Measurements from ENCODE around the gene YIF1A.

The YIF1A gene

GRCh38 chr11:66288671-66289547, at the start of gene YIF1A:
TSS of gene YIF1A (minus strand) at chr11:66289143. CDS start at chr11:66288985, 158 bp downstream.
- peak; percentile 98 for DNase-seq

DNA sequence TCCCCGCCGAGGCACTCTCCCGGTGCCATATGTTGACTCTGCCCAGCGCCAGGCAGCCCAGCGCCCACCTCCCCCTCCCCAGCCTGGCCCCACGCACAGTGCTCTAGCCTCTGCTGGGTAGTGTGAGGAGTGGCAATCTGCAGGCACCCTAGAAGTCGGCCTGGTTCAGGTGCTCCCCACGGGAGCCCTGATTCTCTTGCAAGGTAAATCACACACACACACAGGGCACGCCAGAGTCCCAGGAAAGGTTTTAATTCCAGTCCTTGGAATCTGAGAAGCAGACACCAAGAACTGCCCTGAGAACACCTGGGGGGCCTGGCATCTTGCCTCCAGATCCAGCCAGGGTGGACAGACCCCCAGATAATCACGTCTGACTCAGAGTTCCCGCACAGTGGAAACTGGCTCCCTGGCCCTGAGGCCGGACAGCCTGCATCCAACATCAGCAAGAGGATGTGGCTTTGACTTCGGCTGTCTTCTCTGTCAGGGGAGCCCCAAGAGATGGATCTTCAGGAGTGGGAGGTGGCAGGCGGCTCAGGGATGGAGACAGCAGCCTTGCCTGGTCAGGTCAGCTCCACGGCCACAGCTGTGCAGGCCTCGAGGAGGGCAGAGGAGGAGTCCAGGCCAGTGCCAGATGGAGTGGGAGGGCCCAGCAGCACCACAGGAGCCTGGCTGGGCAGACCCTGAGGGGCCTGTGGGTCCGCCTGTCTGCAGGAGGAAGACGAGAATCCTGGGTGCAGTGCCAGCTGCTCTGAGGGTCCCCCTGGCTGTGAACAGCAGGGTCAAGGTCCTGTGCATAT, 48.4 kb upstream of the YIF1A start:
- DNase-seq = no peak

- peak; percentile 70 to 79 for DNase-seq
Measured at GRCh38 chr11:66336234-66337102, 47.5 kb upstream of the YIF1A start, which contains the start of gene RIN1. TSS of gene RIN1 (minus strand) at chr11:66336434. CDS start at chr11:66336402, 32 bp downstream.

- no peak for DNase-seq
Measured at GRCh38 chr11:66335531-66336233, 46.7 kb upstream of the YIF1A start.

DNA sequence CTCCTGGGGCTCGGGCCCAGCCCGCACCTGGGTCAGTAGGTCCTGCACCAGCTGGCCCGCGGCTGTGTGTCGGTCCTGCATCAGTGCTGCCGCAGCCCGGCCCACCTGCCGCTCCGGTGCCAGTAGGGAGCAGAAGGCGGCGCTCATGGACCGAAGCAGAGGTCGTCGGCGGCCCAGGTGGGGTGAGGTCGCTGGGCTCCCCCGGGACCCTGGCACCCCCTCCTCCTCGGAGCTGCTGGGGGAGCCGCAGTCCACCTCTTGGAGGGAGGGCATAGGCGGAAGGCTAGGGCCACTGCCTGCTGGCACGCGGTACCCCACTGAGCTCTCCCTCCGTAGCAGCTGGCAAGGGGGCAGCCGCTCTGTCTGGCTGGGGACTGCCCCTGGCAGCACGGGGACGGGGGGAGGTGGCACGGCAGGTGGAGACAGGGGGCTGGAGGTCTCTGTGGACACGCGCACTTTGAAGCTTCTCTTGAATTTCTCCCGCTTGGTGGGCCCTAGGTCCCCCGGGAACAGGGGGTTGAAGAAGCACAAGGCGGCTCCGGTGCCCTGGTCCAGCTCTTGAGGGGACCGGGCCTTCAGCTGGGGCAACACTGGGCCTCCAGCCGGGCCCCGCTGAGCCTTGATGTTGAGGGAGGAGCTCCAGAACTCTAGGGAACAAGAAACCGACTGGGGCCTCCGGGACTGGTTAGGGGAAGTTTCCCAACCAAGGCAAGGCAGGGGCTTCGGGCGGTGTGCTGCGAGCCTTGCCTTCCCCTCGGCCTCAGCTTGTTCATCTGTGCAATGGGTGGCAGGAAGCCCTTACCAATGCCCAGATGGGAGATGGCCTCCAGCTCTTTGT, 45.9 kb upstream of the YIF1A start:
- DNase-seq = no peak

GRCh38 chr11:66333896-66334604, 45.1 kb upstream of the YIF1A start:
- no peak for DNase-seq

GRCh38 chr11:66333220-66333877, 44.4 kb upstream of the YIF1A start:
- DNase-seq = no peak

DNA sequence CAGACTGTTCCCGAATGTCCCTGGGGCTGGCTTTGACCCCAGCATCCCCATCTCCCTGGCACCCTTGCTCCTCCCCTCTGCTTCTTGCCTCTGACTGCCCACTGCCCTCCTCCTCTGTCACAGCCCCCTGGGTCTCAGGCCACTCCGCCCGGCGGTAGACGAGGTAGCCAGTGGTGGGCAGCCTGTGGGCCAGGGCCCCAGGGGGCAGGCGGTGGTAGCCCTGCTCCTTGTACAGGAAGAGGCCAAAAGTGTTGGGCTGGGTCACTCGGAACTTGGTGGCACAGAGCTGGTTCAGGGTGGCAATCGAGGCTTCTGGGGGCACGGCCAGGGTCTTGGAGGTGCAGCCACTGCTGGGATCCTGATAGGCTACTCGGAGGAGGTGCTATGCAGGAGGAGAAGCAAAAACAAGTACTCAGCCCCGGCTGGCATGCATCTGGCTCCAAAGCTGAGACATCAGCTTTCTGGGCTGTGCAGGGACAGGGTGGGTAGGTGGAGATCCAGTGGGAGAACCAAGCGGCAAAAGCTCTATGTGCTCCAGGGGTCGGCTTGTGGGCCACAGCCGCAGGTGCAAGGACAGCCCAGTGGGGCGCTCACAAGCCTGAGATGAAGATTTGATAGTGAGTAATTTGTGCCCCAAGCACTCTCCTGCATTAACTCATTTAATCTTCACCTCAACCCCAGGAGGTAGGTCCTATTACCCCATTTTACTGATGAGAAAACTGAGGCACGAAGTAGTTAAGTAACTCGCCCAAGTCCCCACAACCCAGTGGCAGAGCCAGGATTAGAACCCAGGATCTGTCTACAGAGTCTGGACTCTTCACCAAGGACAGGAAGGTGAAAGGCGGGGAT, 43.7 kb upstream of the YIF1A start:
- DNase-seq = no peak

DNA sequence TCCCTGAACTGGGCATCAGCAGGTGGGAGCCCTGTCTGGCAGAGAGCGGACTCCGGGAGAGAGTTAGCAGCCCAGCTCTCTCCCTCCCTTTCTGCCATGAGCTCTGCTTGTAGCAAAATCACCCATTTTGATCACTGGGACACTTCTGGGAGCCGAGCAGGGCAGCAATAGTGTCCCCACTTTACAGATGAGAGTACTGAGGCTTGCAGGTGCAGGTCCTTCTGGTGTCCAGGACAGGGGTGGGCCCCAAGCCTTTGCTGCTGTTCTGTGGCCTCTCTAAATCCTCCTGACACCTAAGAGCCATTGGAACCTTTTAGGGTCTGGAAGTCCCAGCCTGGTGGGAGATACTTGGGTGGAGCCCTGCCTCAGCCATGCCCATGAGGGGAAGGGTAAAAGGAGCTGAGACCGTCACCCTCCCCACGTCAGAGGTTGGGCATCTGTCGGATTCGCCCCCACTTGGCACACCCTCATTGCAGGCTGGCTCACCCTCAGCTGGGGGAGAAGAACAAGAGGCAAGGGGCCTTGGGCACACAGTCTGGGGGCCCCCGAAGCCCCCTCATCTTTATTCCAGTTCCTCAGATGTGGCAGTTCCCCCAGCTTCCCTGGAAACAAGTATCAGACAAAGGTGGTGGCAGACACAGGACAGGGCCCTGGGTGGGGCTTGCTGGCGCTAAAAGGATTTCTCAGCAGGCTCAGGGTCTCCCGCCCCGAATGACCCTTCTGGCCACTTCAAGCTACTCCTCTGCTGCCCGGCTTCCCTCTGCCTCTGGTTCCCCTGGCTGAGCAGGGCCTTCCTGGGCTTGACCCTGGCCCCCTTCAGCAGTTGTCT, 42.8 kb upstream of the YIF1A start:
- DNase-seq = no peak

DNA sequence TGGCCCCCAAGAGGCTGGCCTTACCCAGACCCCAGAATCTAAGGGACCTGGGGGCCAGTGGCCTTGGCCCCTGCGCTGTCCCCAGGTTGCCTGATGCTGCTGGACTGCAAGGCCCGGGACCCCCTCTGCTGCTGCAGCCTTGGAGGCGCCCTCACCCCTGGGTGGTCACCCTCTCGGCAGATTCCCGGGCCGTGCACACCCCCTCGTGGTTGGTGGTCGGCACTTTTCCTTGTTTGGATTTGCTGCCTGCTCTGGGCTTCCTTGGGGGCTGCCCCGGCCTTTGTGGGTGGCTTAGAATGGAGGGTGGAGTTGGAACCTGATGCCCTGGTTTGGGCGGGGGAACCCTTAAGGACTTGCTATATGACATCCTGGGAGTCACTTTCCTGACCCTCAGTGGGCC, 42.0 kb upstream of the YIF1A start:
- no peak for DNase-seq

DNA sequence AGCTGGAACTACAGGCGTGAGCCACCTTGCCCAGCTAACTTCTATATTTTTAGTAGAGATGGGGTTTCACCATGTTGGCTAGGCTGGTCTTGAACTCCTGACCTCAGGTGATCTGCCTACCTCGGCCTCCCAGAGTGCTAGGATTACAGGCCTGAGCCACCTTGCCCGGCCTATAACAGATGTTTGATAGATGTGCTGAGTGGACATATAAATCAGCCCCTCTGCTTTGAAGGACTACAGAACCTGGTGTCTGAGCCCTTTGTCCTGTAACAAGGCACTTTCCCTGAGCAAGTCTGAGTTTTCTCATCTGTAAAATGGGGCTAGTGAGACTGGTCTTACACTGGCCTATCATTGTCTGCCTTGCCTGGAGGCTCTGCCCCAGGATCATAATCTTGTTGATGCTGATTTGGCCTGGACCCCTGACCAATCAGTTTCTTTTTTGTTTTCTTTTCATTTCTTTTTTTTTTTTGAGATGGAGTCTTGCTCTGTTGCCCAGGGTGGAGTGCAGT, 40.3 kb upstream of the YIF1A start:
- DNase-seq = no peak

DNA sequence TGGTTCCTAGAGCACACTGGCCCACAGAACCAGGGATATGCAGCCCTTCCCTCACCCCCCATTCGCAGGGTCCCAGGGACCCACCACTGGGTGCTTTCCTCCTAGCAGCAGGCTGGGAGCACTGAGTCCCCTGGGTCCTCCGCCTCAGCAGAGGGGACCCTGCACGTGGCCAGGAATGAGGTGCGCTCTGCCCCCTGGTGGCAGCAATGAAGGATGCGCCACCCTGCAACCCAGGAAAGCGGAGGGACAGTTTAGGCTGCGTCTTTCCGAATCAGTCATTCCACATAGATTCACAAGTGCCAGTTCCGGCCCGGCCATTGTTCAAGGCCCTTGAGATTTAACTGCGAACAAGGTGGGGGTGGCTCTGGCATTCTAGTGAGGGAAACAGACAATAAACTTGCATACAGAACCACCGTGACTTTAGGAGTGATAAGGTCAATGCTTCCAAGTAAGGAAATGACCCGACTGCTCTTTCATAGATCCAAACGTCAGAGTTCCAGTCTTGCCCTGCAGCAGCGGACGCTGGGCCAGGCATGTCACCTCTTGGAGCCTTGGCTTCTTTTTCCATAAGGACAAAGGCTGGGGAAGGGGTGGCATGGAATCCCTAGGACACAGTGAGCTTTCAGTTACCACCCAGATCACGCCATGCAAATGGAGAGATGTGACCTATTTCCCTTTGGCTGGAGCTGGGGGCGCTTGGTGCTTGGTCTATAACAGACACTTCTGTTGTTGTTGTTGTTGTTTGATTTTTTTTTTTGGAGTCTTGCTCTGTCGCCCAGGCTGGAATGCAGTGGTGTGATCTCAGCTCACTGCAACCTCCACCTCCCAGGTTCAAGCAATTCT, 39.6 kb upstream of the YIF1A start:
- peak; percentile 84 to 89 for DNase-seq

DNA sequence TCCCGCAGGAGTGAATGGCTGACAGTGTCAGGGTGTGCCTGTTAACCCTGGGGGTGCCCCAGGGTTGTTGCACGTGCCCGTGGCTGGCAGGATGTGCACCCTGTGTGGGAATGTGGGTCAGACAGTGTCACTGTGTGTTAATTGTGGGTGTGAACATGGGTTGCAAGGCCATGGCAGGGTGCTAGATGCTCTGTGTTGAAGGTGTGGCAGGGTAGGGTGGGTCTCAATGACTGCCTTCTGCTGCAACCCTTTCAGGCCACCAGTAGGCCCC, 39.0 kb upstream of the YIF1A start:
- no peak for DNase-seq

DNA sequence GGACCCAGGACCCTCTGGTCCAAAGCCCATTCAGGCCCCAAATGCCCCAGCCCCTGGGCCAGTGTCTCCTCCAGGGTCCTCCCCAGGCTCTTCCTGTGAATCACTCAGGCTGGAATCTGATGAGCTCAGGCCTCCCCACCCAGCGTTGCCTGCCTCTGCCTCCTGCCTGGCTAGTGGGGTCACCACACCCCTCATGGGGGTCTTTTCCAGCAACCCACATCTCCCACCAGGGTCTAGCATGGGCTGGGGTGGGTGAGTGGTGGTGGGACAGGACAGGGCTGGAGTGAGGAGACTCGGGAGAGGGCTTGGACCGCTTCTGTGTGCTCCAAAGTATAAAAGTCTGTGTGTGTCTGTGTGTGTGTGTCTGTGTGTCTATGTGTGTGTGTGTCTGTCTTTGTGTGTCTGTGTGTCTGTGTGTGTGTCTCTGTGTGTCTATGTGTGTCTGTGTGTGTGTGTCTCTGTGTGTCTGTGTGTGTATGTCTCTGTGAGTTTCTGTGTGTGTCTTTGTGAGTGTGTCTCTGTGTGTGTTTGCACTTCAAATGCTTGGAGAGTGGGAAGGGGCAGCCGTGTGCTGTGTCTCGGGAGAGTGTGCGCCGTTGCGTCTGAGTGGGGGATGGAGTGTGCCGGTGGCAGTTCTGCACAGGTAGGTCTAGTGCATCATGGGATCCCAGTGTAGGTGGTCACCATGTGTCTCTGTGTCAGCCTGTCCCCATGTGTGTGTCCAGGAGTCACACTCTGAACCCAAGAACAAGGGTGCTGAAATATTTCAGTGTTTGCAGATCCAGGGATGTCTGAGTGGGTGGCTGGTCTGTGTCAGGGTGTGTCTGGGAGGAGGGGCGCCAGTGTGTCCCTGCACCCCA, 38.5 kb upstream of the YIF1A start:
- no peak for DNase-seq

DNA sequence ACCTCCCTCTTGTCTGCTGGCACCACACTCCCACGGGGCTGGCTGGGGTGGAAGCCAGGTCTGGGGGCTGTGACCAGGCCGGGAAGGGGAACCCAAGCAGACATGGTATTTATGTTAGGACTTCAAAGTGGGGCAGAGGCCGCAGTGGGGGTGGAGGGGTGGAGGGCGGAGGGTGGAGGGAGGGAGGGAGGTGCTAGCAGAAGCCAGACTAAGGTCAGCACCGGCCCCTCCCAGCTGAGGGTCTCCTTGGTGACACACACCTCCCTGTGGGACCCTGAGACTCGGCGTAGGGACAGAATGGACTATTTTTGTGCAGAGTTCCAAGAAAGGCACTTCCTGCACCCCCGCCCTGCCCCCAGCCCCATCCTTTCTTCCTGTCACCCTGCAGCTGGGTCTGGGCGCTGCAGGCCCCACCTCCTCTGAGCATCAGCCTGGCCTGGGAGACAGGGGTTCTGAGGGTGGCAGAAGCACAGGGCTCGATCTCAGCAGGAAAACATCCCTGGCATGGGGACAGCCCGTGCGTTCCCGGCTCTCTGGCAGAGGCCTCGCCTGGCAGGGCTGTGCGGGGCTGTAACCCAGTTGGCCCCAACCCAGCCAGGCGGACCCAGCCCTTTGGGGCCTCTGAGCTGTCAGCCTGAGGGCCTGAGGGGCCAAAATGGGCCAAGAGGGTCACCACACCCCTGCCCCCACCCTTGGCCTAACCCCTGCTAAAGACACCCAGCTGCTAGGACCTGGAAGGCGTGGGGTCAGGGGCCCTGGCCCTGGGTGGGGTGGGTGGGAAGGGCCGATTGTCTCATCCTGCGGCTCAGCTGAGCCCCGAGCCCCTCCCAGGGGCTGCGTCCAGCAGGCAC, 37.5 kb upstream of the YIF1A start:
- DNase-seq = no peak

Data from activated CD4-positive, alpha-beta T cell treated with anti-CD3 and anti-CD28 coated beads, Interleukin-2, amount 50 U/mL, for 48 hours (primary cell).